NOMO-1 (cell line): ENCODE measurements around the gene HMGCL.
A peak's percentile ranks its signal among the peaks of the same experiment; 100 is the strongest.
"Not testable (repeated sequence)": the region's sequence is repeated elsewhere in the genome, so short reads cannot be mapped to it uniquely, and the experiment has no call there.

Experiments
- DNase-seq, 2 experiments: peaks; one replicate each; lab custom pipeline; 2025; ENCODE audit not compliant: unreplicated experiment in 2 of 2; lab: John Stamatoyannopoulos, UW

Gene HMGCL

DNA sequence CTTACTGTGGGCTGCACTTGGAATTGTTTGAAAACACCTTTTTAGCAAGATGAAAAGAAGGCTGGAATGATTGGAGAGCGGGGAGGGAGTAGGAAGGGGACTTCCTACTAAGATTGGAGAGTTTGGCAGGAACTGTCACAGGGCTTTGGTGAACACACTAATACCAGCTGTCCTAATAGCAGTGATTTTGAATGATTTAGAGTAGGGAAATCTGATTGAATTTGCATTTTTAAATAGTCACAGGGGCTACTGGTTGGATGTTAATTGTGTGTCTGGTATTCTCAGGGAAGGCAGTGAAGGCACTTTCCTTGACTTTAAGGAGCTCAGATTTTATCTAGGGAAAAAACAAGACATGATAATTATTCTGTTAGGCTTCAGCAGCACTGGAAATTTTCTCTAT lies 2.5 kb upstream of the HMGCL start:
- DNase-seq: no peak

DNA sequence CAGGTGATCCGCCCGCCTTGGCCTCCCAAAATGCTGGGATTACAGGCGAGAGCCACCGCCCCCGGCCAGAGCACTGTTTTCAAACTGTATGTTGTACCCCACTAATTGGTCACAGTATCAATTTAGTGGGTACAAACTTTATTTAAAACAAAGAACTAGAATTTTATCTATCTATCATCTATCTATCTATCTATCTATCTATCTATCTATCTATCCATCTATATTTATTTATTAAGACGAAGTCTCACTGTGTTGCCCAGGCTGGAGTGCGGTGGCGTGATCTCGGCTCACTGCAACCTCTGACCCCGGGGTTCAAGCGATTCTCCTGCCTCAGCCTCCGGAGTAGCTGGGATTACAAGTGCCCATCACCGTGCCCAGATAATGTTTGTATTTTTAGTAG lies 1.4 kb upstream of the HMGCL start:
- not testable (repeated sequence) for DNase-seq

- DNase-seq: peak in 1 of 2 experiments; percentile 4
Measured at GRCh38 chr1:23825762-23826522, 713 bp upstream of the HMGCL start.

GRCh38 chr1:23824711-23825075 lies 536 bp downstream of the HMGCL start:
- no peak for DNase-seq

- DNase-seq: no peak
Measured at GRCh38 chr1:23823767-23824166, 1.5 kb downstream of the HMGCL start.

DNA sequence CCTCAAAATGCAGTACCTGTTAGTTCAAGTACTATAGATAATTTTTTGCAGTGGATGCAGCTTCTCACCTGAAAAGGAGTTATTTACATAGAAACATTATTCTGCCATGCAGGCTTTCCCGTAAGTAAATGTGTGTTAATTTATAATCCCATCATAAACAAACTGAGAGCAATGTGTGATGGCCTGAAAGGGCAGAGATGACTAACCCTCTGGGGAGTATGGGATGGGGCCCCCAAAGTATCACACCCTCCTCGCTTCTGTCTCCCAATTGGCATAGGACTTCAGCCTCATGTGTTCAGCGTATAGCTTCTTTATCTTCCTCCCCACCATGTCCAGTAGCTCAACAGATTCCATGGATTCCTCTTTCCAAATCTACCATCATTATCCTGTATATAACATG lies 7.6 kb downstream of the HMGCL start:
- no peak for DNase-seq

DNA sequence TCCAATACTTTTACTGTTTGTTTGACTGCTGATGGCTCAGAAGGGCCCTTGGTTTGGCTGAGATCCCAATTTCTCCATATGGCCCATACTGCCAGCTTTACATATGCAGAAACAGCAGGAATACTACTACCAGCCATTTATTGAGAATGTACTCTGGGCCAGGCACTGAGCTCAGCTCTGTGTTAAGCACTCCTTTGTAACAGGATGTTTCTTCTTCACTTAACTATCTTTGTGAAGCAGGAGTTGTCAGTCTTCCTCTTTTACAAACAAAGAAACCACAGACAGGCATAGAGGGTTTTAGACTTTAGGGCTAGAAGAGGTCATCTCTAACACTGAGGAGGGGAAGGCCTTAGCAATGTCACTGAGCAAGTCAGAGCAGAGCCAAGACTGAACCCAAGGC lies 8.3 kb downstream of the HMGCL start:
- no peak for DNase-seq

DNA sequence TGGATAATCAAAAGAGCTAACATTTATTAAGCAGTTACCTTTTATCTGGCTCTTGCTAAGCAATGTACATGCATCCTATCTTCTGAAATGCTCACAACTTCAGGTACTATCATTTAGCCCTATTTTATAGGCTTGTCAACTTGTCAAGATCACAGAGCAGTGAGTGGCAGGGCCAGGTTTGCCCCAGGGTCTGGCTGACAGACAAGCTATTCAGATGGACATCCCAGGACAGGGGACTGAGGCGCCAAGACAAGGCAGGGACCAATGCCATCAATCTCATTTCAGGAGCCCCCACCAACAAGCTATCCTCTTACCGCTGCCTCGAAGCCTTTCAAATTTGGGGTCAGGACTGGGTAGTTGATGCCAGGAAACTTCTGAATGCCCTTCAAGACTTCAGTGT lies 8.9 kb downstream of the HMGCL start:
- no peak for DNase-seq

DNA sequence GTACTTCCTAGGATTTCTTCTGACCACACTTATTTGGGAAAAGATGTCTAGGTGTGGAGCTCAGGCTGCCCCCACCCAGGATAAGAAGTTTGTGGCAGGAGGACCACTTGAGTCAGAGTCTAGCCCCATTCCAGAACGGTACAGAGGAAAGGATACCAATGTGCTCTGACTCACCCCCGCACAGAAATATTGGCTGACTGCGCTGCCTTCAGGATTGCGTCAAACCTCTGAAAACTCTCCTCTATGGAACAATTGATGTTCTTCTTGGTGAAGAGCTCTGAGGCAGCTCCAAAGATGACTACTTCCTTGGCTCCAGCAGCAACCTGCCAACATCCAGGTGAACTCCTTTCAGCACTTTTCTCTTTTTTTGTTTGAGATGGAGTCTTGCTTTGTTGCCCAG lies 11.2 kb downstream of the HMGCL start:
- no peak for DNase-seq

DNA sequence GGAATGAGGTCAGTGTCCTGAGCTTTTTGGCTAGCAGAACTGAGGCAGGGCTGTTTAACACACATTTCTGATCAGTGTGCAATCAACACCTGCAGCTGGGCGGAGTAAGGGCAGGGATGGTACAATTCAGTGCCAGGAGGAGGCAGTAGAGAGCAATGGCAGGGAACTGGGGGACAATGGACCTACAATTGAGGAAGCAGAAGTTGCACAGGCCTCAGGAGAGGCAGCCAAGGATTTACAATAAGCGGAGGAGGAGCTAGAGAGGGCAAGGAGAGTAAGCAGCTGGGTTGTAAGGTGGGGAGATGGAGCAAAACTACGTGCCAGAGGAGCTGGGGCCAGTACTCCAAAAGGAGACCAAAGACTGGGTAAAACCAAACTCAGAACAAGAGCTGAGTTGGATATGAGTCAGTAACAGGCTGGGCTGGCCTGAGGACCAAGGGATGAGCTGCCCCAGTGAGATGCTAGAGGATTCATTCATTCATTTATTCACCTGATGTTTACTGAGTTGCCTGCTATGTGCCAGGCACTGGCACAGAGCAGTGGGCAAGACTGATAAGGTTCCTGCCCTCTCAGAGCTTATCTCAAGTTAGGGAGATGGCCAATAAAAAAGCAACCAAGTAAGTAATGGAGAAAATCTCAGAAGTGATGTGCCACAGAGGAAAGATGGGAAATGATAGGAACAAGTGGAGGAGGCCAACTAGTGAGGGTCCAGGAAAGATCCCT lies 14.2 kb downstream of the HMGCL start:
- DNase-seq: peak; percentile 88 to 93

DNA sequence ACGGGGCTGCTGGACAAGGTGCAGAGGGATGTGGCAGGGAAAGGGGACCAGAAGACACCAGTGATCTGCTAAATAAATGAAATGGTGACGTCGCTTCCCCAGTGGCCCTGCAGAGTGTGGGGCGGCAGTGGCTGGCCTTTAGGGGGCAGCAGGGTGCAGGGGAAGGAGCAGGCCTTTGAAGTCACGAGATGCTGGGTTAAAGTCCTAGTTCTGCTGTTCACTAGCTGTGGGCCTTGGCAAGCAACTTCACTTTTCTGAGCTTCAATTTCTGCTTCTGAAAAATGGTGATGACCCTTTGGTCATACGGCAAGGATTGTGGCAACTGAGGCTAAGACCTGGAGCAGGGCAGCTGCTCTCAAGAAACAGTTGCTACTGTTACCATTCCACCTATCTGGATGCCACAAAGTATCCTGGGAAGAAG lies 15.5 kb downstream of the HMGCL start:
- peak; percentile 95 to 96 for DNase-seq

DNA sequence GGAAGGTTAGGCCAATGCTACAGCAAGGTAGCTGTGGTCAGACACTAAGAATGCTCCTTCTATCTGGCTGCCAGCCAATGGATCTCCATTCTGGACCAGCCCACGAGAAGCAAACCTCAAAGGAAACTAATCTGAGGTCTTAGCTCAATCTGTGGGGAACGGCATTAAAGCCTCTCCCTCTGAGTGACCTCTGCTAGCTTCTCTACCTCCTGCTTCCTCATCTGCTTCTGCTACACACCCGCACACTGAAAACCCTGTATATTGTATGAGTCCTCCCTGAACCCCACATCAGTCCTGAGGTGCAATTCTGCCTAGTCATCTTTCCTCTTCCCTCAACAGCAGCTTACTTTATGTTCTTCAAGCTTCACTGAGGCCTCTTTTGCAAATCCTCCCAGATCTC lies 17.8 kb downstream of the HMGCL start:
- DNase-seq: peak; percentile 79 to 88

GRCh38 chr1:23806280-23806679 lies 18.9 kb downstream of the HMGCL start:
- no peak for DNase-seq

- no peak for DNase-seq
Measured at GRCh38 chr1:23805025-23805424, 20.2 kb downstream of the HMGCL start.

- DNase-seq: peak; percentile 57 to 80
Measured at GRCh38 chr1:23804183-23804835, 20.9 kb downstream of the HMGCL start.

DNA sequence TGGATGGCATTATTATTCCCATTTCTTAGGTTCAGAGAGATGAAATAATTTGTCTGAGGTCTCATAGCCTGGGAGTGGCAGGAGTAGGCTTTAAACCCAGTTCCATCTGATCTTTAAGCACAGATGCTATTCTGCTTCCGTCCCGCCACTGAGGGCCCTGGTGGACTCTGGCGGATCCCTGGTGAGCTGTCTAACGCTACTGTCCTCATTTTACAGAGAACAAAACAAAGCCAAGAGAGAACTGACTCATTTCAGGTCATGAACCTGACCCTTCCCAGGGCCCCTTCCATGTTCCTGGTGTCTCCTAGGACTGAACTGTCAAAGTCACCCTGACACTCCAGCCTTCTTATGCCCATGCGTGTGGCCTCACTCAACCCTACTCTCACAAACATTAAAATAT lies 21.6 kb downstream of the HMGCL start:
- no peak for DNase-seq

DNA sequence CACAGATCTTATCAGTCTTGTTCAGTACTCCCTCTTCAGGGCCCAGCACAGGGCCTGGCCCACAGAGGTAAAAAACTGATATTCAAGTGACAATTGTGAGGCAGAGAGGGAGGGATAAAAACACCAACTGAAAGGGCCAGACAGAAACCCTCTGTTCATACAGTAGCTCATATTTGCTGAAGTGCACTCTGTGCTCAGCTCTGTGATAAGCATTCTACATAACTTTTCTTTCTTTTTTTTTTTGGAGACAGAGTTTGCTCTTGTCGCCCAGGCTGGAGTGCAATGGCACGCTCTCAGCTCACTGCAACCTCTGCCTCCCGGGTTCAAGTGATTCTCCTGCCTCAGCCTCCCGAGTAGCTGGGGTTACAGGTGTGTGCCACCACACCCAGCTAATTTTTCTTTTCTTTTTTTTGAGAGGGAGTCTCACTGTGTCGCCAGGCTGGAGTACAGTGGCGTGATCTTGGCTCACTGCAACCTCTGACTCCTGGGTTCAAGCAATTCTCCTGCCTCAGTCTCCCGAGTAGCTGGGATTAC lies 22.4 kb downstream of the HMGCL start:
- not testable (repeated sequence) for DNase-seq

DNA sequence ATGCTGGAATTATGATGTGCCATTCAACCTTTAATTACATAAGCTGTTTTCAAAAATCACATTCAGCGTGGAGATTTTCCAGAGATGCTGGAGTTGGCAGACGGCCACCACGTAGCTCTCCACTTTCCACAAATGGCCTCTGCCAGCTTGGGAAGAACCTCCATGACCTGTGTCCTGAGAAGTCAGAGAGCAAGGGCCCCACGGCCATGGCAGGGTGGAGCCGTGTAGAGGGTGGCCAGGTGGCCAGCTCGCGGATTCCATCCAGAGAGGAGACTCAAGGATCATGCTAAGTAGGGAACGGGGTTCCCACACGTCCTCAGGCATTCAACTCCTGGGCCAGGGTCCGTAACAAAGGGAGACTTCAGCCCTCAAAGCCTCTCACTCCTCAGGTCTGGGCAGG lies 23.4 kb downstream of the HMGCL start:
- no peak for DNase-seq

GRCh38 chr1:23801338-23801748 lies 23.9 kb downstream of the HMGCL start:
- no peak for DNase-seq

- peak; percentile 87 to 98 for DNase-seq
Measured at GRCh38 chr1:23800400-23801337, 24.6 kb downstream of the HMGCL start, which contains the start of gene GALE. TSS of gene GALE (minus strand) at chr1:23800754. CDS start at chr1:23799007, 1,747 bp downstream.
